Activated gamma-delta T cell treated with Interleukin-2 at 50 U/mL for 16 hours (primary cell): ENCODE data around the gene GULP1.
"Not testable (repeated sequence)": the region's sequence is repeated elsewhere in the genome, so short reads cannot be mapped to it uniquely, and the experiment has no call there.

Experiments used
- DNase-seq: peaks from one replicate; pipeline ENCODE4 v3.0.0-alpha.2; 2020

Gene GULP1

DNA sequence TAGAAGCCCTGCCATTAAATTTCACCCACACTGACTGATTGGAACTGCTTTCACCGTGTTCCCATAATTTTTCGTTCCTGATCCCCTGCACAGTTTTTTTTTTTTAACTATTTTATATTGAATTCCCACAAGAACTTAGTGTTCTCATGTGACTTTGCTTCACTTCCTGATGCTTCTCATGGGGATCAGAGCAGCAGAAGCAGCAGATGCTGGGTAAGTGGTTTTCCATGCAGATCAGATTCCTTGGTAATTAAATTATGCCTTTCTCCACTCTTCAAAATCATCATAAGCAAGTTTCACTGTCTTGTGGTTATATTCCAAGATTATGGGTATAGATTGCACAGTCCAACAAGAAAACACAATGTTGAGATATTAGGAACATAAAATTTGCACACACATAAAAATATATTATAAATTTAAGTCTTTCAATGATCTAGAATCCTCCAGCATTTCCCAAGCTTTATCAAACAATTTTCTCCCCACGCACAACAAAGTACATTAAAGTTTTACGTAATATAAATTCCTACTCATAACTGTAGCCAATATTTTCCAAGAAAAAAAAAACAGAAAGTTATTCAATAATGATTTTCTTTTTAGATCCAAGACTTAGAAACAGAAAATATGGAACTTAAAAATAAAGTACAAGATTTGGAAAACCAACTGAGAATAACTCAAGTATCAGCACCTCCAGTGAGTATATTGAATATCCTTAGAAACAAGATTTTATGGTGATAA lies 277.9 kb downstream of the GULP1 start:
- no peak for DNase-seq

DNA sequence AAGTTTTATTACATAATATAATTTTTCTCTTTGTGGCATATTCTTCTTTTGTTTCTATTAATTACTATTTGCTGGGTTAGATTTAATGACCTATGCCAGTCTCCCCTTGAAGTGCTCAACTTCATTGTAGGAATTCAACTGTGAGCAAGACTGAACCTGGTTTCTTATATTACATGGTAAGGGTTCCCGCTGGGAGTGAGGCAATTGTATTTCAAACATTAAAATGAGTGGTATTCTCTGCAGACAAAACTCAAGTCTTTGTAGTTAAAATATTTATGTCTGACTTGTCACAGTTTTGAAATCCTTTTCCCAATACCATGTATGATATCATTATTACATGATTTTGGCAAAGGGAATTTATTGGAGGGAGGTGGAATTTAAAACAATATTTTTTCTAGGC lies 278.7 kb downstream of the GULP1 start:
- no peak for DNase-seq

DNA sequence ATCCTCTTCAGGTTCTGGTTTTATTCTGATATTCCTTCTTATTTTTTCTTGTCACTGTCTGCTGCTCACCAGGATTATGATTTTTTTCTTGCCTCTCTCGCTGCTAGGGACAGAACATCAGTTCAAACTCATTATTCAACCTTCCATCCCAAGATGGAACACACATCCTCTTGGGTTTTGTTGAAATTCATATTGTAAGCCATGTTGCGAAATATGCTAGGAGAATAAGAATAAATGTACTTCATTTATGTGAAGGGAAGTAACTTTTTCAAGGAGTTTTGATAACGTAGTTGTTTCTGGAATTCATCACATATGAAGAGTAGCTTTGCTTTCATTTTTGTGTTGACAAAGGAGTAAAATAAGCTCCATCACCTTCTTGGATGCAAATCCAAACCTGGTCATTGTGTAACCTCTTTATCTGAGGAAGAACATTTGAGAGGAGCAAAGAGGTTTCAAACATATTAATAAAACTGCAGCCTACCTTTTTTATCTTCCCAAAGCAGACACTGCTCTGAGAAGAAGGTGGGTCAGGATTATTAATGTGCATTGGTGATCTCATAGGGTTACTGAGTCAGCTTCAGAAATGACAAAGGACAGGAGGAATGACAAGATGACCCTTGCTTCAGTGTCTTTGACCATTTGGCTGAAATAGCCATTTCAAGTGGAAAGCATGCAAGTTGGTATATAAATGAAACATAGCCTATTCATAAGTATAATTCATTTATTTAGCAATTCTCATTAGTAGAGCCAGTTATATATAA lies 280.0 kb downstream of the GULP1 start:
- DNase-seq: no peak

- DNase-seq: no peak
Observed at GRCh38 chr2:188572592-188572991, 280.9 kb downstream of the GULP1 start.

GRCh38 chr2:188573453-188573852 lies 281.8 kb downstream of the GULP1 start:
- no peak for DNase-seq

GRCh38 chr2:188576006-188576405 lies 284.3 kb downstream of the GULP1 start:
- DNase-seq: no peak

DNA sequence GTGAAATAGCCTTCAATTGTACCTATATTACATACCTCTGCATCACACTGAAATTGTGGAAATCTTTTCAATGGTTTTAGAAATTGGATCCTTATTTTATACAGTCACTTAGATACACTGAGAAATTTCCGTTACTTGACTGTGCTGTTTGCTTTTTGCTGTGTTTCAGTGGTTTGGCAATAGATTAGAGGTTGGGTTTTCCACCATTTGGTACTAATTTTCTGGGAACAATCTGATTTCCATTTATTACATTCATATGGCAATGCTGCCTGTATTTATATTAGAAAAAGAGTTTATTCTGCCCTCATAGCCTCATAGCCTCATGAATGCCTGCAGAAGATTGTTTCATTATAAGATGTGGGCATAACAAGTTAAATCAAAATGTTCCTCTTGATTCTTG lies 285.0 kb downstream of the GULP1 start:
- DNase-seq: no peak

- no peak for DNase-seq
Observed at GRCh38 chr2:188577231-188577630, 285.6 kb downstream of the GULP1 start.

- no peak for DNase-seq
Observed at GRCh38 chr2:188580738-188581137, 289.1 kb downstream of the GULP1 start.

DNA sequence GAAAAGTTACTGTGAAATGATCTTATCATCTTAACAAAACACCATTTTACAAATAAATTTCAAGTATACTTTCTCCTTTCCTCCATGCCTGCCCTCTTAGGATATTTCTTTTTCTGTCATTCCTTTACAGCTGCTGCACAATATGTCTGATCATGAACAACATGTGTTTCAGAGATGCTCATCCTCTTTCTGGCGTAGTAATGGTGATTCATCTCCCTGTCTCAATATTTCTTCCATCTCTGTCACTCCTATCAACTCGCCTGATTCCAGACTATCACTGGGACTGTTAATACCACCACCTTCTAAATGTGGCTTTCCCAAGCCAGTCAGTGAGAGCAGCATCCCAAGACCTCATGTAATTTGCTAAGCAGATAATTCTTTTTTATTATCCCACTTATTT lies 290.5 kb downstream of the GULP1 start:
- no peak for DNase-seq

GRCh38 chr2:188588235-188588634 lies 296.6 kb downstream of the GULP1 start:
- DNase-seq: no peak

GRCh38 chr2:188596054-188596453 lies 304.4 kb downstream of the GULP1 start:
- DNase-seq: no peak

DNA sequence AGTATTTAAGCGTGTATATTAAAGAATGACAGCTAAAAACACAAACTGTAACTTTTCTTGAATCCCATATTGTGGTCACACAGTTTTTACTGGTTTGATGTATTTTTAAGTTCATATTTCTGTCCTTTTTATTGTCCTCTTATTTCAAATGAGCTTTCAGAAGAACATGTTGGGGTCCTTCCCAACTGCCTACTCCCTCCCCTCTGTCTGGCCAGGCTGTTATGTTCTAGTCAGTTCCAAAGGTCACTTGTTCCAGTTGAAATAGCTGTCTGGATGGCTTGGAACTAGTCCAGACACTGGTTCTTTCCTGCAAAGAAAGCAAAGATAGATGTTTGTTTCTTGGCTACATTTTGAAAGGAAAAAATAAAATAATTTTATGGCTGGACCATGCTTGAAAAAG lies 306.9 kb downstream of the GULP1 start:
- no peak for DNase-seq

GRCh38 chr2:188599140-188599539 lies 307.5 kb downstream of the GULP1 start:
- no peak for DNase-seq

- DNase-seq: no peak
Observed at GRCh38 chr2:188600536-188601210, 309.0 kb downstream of the GULP1 start.

- no peak for DNase-seq
Observed at GRCh38 chr2:188601391-188601790, 309.7 kb downstream of the GULP1 start.

GRCh38 chr2:188601927-188602326 lies 310.3 kb downstream of the GULP1 start:
- DNase-seq: no peak

- no peak for DNase-seq
Observed at GRCh38 chr2:188604579-188604978, 312.9 kb downstream of the GULP1 start.

- DNase-seq: not testable (repeated sequence)
Observed at GRCh38 chr2:188605609-188606584, 314.2 kb downstream of the GULP1 start.

DNA sequence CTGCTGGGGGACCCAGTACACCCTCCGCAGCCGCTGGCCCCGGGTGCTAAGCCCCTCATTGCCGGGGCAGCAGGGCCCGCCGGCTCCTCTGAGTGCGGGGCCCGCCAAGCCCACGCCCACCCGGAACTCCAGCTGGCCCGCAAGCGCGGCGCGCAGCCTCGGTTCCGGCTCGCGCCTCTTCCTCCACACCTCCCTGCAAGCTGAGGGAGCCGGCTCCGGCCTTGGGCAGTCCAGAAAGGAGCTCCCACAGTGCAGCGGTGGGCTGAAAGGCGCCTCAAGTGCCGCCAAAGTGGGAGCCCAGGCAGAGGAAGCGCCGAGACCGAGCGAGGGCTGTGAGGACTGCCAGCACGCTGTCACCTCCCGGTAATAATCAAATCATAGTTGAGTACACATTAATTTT lies 314.9 kb downstream of the GULP1 start:
- not testable (repeated sequence) for DNase-seq

DNA sequence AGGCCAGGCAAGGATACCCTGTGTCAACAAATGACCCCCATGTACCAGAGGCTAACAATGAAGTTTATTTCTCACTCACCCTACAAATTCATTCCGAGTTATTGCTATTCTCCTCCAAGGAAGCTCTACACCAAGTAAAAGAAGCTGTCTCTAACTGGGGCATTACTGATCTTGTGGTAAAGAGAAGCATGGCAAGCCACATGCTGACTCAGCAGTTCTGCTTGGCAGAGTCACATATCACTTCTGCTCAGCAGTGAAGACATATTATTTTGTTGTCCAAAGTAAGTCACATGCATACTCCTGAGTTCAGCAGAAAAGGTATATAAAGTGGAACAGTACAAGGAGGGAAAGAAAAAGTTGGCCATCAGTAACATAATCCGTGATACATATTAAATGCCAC lies 315.8 kb downstream of the GULP1 start:
- DNase-seq: no peak

- no peak for DNase-seq
Observed at GRCh38 chr2:188609321-188610049, 317.8 kb downstream of the GULP1 start.
